ENCODE data around the gene RNU7-1.

Gene RNU7-1

DNA sequence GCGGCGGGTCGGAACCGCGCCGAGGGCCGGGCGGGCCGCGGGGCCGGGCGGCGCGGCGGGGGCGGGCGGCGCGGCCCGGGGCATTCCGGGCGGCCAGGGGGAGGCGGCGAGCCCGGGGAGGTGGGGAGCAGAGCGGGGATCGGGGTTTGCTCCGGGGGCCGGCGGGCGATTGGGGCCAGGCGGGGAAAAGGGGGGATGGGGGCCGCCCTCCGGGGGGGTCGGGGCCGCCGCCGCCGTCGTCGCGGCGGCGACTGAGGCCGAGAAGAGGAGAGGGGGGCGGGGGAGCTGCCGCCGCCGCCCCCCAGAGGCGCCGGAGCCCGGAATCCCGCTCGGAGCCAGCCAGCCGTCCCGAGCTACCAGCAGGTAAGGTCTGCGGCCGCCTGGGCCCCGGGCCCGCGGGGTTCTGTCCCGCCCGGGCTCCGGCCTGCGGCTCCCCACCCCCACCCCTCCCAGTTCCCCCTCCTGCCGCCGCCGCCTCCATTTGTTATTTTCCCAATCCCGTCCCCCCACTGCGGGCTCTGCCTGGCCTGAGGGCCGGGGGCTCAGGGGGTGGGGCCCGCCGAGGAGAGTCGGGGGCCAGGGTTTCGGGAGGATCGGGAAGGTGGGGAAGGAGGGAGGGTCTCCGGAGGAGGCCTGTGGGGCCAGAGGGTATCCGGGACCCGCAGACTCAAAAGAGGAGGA lies 15.5 kb upstream of the RNU7-1 start:
- H4K20me1 ChIP-seq (ENCODE audit: insufficient read depth, low read length) = no peaks in the 10 kb centered on the region
- H3K4me1 ChIP-seq (ENCODE audit: low read length) = peaks cover 38% of the 10 kb centered on the region
- no peaks in the 10 kb centered on the region for H3K9me2 ChIP-seq (replicated peaks; ENCODE audit: insufficient read depth, low read length)
- no peaks in the 10 kb centered on the region; the same call in 1 of the 2 replicates for H3K36me3 ChIP-seq (replicated peaks; ENCODE audit: insufficient read depth, low read length)
- DNase-seq = no peak
- peak overlapping the region; percentile 86 for H3K9ac ChIP-seq (ENCODE audit: low read length)
- TF ChIP-seq, protein P1, sequence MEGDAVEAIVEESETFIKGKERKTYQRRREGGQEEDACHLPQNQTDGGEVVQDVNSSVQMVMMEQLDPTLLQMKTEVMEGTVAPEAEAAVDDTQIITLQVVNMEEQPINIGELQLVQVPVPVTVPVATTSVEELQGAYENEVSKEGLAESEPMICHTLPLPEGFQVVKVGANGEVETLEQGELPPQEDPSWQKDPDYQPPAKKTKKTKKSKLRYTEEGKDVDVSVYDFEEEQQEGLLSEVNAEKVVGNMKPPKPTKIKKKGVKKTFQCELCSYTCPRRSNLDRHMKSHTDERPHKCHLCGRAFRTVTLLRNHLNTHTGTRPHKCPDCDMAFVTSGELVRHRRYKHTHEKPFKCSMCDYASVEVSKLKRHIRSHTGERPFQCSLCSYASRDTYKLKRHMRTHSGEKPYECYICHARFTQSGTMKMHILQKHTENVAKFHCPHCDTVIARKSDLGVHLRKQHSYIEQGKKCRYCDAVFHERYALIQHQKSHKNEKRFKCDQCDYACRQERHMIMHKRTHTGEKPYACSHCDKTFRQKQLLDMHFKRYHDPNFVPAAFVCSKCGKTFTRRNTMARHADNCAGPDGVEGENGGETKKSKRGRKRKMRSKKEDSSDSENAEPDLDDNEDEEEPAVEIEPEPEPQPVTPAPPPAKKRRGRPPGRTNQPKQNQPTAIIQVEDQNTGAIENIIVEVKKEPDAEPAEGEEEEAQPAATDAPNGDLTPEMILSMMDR (IDR thresholded peaks at IDR 0.05; ENCODE audit: low read length) = no peak
- TF ChIP-seq EZH2 (optimal IDR thresholded peaks at IDR 0.05; ENCODE audit: low read depth, low read length) (no peak), EZH2phosphoT487 (IDR thresholded peaks at IDR 0.05; ENCODE audit: low read length) (no peak)
- peaks cover 37% of the 10 kb centered on the region for H3F3A ChIP-seq (ENCODE audit: insufficient read depth, low read length)
- H3K4me3 ChIP-seq (ENCODE audit: low read length) = peak overlapping the region; percentile 87
- H3K27me3 ChIP-seq (replicated peaks; ENCODE audit: insufficient read depth, low read length) = no peaks in the 10 kb centered on the region
- H2AFZ ChIP-seq (ENCODE audit: low read length) = 0 out of 2 replicates have a peak overlapping the region, but pooled peaks have one; percentile 32
- no peaks in the 10 kb centered on the region for H3K9me3 ChIP-seq (replicated peaks; ENCODE audit: insufficient read depth, low read length)
- peaks cover 63% of the 10 kb centered on the region for H3K79me2 ChIP-seq (ENCODE audit: low read length)
- no peak overlapping the region for H3K27ac ChIP-seq (ENCODE audit: low read length)
- H3K4me2 ChIP-seq (ENCODE audit: low read depth, low read length) = peak overlapping the region; percentile 92

DNA sequence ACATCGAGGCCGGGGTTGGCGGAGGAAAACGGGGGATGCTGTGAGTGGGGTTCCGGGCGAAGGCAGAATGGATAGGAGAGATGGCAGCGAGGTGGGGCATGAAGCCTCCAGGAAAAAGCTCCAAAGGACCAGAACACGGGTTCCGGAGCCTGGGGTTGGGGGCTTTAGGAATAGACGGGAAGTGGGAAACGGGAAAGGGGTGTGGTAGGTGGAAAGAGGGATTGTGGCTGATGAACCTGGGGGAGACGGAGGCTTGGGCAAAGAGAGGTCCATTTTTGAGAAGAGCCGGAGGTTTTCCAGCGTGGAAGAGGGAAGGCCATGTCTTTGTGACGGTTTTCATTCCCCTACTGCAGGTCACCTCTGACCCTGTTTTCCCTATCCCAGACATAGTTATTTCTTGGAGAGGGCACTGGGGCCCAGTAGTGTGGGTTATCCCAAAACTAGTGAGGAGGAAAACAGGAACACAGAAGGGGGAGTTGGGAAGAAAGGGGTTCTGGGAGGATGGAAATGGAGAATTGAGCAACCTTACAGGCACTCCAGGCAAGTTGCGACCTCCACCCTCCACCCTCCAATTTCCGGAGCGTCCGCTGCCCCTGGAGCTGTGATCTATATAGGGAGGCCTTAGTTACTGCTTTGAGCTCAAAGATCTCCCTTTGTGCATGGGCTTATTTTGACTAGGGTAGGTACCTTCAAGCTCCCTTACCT lies 14.8 kb upstream of the RNU7-1 start:
- peak overlapping the region; percentile 87 for H3K4me3 ChIP-seq (ENCODE audit: low read length)
- no peaks in the 10 kb centered on the region for H4K20me1 ChIP-seq (ENCODE audit: insufficient read depth, low read length)
- no peak for DNase-seq
- H3F3A ChIP-seq (ENCODE audit: insufficient read depth, low read length) = peaks cover 31% of the 10 kb centered on the region
- H3K27me3 ChIP-seq (replicated peaks; ENCODE audit: insufficient read depth, low read length) = no peaks in the 10 kb centered on the region
- H3K4me2 ChIP-seq (ENCODE audit: low read depth, low read length) = peak overlapping the region; percentile 92
- no peaks in the 10 kb centered on the region for H3K9me3 ChIP-seq (replicated peaks; ENCODE audit: insufficient read depth, low read length)
- peaks cover 31% of the 10 kb centered on the region for H3K4me1 ChIP-seq (ENCODE audit: low read length)
- TF ChIP-seq EZH2 (optimal IDR thresholded peaks at IDR 0.05; ENCODE audit: low read depth, low read length) (no peak), EZH2phosphoT487 (IDR thresholded peaks at IDR 0.05; ENCODE audit: low read length) (no peak)
- H3K27ac ChIP-seq (ENCODE audit: low read length) = no peak overlapping the region
- H3K9me2 ChIP-seq (replicated peaks; ENCODE audit: insufficient read depth, low read length) = no peaks in the 10 kb centered on the region
- H3K79me2 ChIP-seq (ENCODE audit: low read length) = peaks cover 62% of the 10 kb centered on the region
- peak overlapping the region; percentile 86 for H3K9ac ChIP-seq (ENCODE audit: low read length)
- H3K36me3 ChIP-seq (replicated peaks; ENCODE audit: insufficient read depth, low read length) = no peaks in the 10 kb centered on the region
- H2AFZ ChIP-seq (ENCODE audit: low read length) = 0 out of 2 replicates have a peak overlapping the region, but pooled peaks have one; percentile 32

DNA sequence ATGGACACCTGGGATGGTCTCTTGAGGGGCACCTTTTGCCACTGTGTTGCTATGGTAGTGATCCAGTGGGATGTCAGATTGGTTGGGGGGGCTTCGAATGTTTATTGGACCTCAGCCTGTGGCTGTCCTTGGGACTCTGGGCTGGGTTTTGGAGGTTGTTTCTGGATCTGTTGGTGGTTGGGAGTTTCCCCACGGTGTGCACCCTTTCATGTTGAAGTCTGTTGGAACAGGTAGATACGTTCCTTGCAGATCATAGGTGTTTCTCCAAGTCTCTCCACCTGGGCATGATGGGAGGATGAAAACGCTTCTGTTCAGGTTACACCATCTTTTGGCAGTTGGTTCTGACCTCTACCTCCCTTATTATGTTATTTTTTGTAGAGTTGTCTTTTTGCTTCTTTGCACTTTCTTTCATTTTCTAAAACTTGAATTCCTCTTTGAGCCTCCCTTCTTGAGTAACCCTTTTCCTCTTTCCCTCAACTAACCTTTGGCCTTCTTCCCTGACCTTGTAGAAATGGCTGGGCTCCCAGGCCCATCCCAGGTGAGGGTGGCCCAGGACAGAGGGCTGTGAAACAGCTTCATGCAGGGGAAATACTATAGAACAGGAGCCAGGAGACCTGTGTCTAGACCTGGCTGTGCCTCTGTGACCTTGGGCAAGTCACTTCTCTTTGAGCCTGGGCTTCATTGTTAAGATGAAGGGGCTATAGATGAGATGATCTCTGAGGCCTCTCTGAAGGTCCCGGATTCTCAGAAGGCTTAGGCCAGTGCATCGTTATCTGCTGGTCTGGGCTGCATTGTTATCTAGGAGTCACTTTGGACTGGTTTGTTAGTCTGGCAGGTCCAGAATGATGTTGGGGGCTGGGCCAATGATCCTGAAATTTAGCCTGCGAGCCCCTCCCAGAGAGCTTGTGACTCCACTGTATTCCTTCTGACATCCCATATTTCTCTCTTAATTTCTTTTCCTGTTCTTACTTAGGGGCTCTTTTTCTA lies 13.9 kb upstream of the RNU7-1 start:
- Histone ChIP-seq H3F3A (ENCODE audit: insufficient read depth, low read length) (peaks cover 29% of the 10 kb centered on the region; the same call in 1 of the 2 replicates), H3K4me3 (ENCODE audit: low read length) (peak overlapping the region; percentile 87; the same call in 1 of the 2 replicates), H3K4me2 (ENCODE audit: low read depth, low read length) (peak overlapping the region; percentile 92), H3K9me2 (replicated peaks; ENCODE audit: insufficient read depth, low read length) (no peaks in the 10 kb centered on the region), H3K9me3 (replicated peaks; ENCODE audit: insufficient read depth, low read length) (no peaks in the 10 kb centered on the region), H3K27ac (ENCODE audit: low read length) (no peak overlapping the region), H3K36me3 (replicated peaks; ENCODE audit: insufficient read depth, low read length) (no peaks in the 10 kb centered on the region), H3K4me1 (ENCODE audit: low read length) (peaks cover 23% of the 10 kb centered on the region), H3K79me2 (ENCODE audit: low read length) (peaks cover 61% of the 10 kb centered on the region), H2AFZ (ENCODE audit: low read length) (no peak overlapping the region), H3K27me3 (replicated peaks; ENCODE audit: insufficient read depth, low read length) (no peaks in the 10 kb centered on the region), H4K20me1 (ENCODE audit: insufficient read depth, low read length) (no peaks in the 10 kb centered on the region), H3K9ac (ENCODE audit: low read length) (peak overlapping the region; percentile 8; the same call in 1 of the 2 replicates)
- TF ChIP-seq EZH2phosphoT487 (IDR thresholded peaks at IDR 0.05; ENCODE audit: low read length) = no peak
- TF ChIP-seq, protein P1 (IDR thresholded peaks at IDR 0.05; ENCODE audit: low read length) = no peak
- no peak for TF ChIP-seq EZH2 (optimal IDR thresholded peaks at IDR 0.05; ENCODE audit: low read depth, low read length)
- no peak for DNase-seq
